Fibroblast of lung (primary cell): ENCODE measurements around the gene TM9SF2.

Experiments used
- EZH2 ChIP-seq: IDR thresholded peaks from 2 replicates; pipeline ENCODE4 v1.5.1; 2012; ENCODE audit warnings: low read length, control low read depth, mild to moderate bottlenecking; ENCODE audit errors: missing control alignments
- TF ChIP-seq, protein P1 (sequence below), 2 donors: IDR thresholded peaks in 1 of 2; conservative IDR thresholded peaks in 1 of 2; 1 replicate in 1 of 2; 2 replicates in 1 of 2; pipeline ENCODE4 v1.5.1; 2011 to 2012; ENCODE audit warnings: low read length in 2 of 2, control low read depth in 1 of 2, inconsistent platforms in 1 of 2, low read depth in 1 of 2, mild to moderate bottlenecking in 1 of 2

DNA sequence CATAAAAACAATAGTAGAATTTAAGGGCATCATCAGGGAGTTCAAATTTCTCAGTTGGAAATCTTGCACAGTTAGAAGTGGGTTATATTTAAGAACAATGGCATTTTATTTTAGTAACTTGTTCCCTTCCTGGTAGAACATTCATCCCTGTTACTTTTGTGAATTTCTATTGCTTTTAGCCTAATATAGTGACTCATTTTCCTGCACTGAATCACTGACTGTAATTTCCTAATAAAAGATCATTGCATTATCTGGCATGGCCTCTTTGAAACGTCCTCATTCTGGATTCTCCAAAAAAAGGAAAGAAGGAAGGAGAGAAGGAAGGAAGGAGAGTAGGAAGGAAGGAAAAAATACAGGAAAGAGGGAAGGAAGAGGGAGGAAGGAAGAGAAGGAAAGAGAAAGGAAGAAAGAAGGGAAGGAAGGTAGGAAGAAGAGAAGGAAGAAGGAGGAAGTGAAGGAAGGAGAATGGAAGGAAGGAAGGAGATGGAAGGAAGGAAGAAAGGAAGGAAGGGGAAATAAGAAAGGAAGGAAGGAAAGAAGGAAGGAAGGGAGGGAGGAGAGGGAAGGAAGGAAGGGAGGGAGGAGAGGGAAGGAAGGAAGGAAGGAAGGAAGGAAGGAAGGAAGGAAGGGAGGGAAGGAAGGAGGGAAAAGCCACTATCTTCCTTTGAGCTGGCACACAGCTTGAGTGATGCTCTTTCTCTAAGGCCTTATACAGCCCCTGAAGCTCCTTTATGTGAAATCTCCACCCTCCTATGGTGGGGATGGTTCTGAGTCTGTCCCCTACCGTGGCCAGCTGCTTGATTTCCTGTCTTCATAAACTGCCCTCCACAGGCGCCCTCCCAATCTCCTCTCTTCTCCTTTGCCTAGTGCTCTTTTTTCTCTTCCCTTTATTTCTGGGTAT, 29.8 kb upstream of the TM9SF2 start:
- TF ChIP-seq, protein P1, sequence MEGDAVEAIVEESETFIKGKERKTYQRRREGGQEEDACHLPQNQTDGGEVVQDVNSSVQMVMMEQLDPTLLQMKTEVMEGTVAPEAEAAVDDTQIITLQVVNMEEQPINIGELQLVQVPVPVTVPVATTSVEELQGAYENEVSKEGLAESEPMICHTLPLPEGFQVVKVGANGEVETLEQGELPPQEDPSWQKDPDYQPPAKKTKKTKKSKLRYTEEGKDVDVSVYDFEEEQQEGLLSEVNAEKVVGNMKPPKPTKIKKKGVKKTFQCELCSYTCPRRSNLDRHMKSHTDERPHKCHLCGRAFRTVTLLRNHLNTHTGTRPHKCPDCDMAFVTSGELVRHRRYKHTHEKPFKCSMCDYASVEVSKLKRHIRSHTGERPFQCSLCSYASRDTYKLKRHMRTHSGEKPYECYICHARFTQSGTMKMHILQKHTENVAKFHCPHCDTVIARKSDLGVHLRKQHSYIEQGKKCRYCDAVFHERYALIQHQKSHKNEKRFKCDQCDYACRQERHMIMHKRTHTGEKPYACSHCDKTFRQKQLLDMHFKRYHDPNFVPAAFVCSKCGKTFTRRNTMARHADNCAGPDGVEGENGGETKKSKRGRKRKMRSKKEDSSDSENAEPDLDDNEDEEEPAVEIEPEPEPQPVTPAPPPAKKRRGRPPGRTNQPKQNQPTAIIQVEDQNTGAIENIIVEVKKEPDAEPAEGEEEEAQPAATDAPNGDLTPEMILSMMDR (conservative IDR thresholded peaks at IDR 0.05 in 1 of 2, IDR thresholded peaks at IDR 0.05 in 1 of 2; ENCODE audit: low read depth in 1 of 2, low read length in 2 of 2) = no peak
- no peak for TF ChIP-seq EZH2
